ENCODE data around the gene TRIM28. TPM values are rescaled to one million over a fixed set of nuclear protein-coding genes. Genes with fewer than 3 reads are reported as not detected.

The TRIM28 gene
- total and polyA plus RNA-seq, 2 experiments from 2014 or later = 303 to 650 TPM

GRCh38 chr19:58509731-58510083, 34.2 kb upstream of the TRIM28 start:
- TF ChIP-seq CTCF (IDR thresholded peaks at IDR 0.05; ENCODE audit: low read depth, low read length) = no peak
- no peaks in the 10 kb centered on the region for H3K27me3 ChIP-seq
- DNase-seq (ENCODE audit: low read depth in 1 of 2, low spot score in 1 of 2) = no peak
- H3K4me1 ChIP-seq (ENCODE audit: low read depth) = no peaks in the 10 kb centered on the region
- H3K9me3 ChIP-seq (ENCODE audit: low read depth) = no peaks in the 10 kb centered on the region
- no peak overlapping the region for H3K27ac ChIP-seq
- no peaks in the 10 kb centered on the region for H3K36me3 ChIP-seq
- H3K4me3 ChIP-seq = no peak overlapping the region

- DNase-seq (ENCODE audit: low read depth in 1 of 2, low spot score in 1 of 2) = no peak
These were observed 33.6 kb upstream of the TRIM28 start for GRCh38 chr19:58510084-58510862.

GRCh38 chr19:58511353-58512208, 32.3 kb upstream of the TRIM28 start, which contains the start of gene SLC27A5:
TSS of gene SLC27A5 (minus strand) at chr19:58511992. CDS start at chr19:58511955, 37 bp downstream.
- DNase-seq (ENCODE audit: low read depth in 1 of 2, low spot score in 1 of 2) = no peak
- Histone ChIP-seq H3K9me3 (ENCODE audit: low read depth) (no peaks in the 10 kb centered on the region), H3K4me3 (no peak within 1 kb of the TSS), H3K36me3 (peaks cover 5% of the 10 kb centered on the region), H3K4me1 (ENCODE audit: low read depth) (no peaks in the 10 kb centered on the region), H3K27me3 (no peaks in the 10 kb centered on the region), H3K27ac (no peak within 1 kb of the TSS)
- TF ChIP-seq CTCF (IDR thresholded peaks at IDR 0.05; ENCODE audit: low read depth, low read length) = no peak

More at GRCh38 chr19:58510084-58510862, 33.6 kb upstream of the TRIM28 start:
- Histone ChIP-seq H3K4me1 (ENCODE audit: low read depth) (no peaks in the 10 kb centered on the region), H3K36me3 (no peaks in the 10 kb centered on the region), H3K9me3 (ENCODE audit: low read depth) (no peaks in the 10 kb centered on the region), H3K4me3 (no peak overlapping the region), H3K27ac (no peak overlapping the region), H3K27me3 (no peaks in the 10 kb centered on the region)
- TF ChIP-seq CTCF (IDR thresholded peaks at IDR 0.05; ENCODE audit: low read depth, low read length) = no peak

GRCh38 chr19:58513213-58513693, 30.6 kb upstream of the TRIM28 start:
- Histone ChIP-seq H3K9me3 (ENCODE audit: low read depth) (no peaks in the 10 kb centered on the region), H3K4me1 (ENCODE audit: low read depth) (peaks cover 4% of the 10 kb centered on the region), H3K27me3 (no peaks in the 10 kb centered on the region), H3K27ac (peak overlapping the region; percentile 63), H3K4me3 (no peak overlapping the region), H3K36me3 (peaks cover 13% of the 10 kb centered on the region)
- no peak for DNase-seq (ENCODE audit: low read depth in 1 of 2, low spot score in 1 of 2)
- no peak for TF ChIP-seq CTCF (IDR thresholded peaks at IDR 0.05; ENCODE audit: low read depth, low read length)

- peak; percentile 94 to 95 for DNase-seq (ENCODE audit: low read depth in 1 of 2, low spot score in 1 of 2)
- Histone ChIP-seq H3K36me3 (peaks cover 13% of the 10 kb centered on the region), H3K4me3 (peak overlapping the region; percentile 36), H3K27ac (peak overlapping the region; percentile 63), H3K4me1 (ENCODE audit: low read depth) (peaks cover 10% of the 10 kb centered on the region), H3K9me3 (ENCODE audit: low read depth) (no peaks in the 10 kb centered on the region), H3K27me3 (no peaks in the 10 kb centered on the region)
- TF ChIP-seq CTCF (IDR thresholded peaks at IDR 0.05; ENCODE audit: low read depth, low read length) = peak; percentile 88
These were observed 29.9 kb upstream of the TRIM28 start for GRCh38 chr19:58513694-58514563.
